IPS-NIHi7 (cell line): Measurements from ENCODE around the gene RARRES2.

Experiments
- DNase-seq: peaks from one replicate; pipeline ENCODE4 v3.0.0; 2012; ENCODE audit warnings: mixed read lengths; ENCODE audit errors: extremely low spot score

Gene RARRES2

DNA sequence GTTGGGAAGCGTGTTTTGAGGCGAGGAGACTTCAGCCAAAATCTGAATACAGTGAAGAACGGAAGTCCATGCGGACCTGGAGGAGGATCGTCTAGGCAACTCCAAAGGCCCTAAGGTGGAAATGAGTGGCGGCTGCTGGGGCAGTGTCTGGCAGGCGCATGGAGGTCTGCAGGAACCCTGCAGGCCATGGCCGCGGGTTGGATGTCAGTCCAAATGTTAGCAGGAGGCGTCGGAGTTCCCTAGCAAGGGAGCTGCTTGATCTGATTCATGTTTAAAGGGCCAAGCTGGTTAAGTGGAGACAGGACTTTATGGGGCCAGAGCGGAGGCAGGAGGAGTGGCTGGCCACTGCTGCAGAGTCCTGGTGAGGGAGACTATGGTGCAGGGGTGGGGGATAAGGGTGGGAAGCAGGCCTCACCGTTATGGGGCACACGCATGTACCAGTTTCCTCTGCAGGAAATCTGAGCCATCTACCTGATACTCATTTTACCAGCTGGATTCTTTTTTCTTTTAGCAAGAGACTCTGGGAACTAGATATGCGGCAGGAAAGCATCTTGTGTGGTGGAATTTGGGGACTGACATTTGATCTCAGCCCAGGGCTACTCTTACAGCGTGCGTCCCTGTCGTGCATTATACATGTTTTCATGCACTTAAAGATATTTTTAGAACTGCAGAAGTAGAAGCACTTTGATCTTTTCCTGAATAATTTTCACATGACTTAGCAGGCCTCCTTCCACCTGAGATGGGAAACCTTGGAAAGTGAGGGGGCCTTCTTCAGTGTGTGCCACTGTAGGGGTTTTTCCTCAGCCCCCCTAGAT is 20.6 kb upstream of the RARRES2 start:
- DNase-seq, result no peak

DNA sequence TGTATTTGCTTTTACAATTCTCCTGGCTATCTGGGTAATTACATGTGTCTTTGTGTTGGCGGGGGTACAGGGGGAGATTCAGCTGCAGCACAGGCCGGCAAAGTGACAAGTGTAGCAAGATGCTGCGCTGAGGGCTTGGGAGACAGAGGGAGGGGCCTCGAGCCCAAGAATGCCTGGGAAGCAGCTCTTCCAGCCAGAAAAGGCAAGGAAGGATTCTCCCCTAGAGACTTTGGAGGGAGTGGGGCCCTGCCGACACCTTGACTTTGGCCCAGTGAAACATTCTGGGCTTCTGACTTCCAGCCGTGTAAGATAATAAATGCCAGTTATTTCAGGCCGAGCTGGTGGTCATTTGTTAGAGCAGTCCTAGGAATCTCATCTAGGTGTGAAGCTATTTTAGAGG is 20.0 kb upstream of the RARRES2 start:
- no peak for DNase-seq

DNA sequence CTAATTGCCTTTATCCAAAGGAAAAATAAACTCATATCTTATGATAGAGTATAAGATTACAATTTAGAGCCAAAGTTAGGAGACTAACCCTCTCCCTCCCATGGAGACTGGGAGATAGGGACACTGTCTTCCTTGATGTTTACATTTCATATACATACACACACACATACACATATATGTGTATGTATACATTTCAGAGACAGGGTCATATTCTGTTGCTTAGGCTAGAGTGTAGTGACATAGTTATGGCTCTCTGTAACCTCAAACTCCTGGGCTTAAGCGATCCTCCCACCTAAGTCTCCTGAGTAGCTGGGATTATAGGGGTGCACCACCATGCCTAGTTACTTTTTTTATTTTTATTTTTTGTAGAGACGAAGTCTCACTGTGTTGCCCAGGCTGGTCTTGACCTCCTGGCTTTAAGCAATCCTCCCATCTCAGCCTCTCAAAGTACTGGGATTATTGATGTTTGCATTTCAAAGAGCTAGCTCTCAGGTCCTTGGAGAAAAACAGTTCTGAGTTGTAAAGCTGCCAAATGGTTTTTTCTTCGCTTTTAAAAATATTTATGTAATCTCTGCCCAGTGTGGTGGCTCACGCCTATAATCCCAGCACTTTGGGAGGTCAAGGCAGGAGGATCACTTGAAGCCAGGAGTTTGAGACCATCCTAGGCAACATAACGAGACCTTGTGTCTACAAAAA is 19.1 kb upstream of the RARRES2 start:
- DNase-seq, result no peak

DNA sequence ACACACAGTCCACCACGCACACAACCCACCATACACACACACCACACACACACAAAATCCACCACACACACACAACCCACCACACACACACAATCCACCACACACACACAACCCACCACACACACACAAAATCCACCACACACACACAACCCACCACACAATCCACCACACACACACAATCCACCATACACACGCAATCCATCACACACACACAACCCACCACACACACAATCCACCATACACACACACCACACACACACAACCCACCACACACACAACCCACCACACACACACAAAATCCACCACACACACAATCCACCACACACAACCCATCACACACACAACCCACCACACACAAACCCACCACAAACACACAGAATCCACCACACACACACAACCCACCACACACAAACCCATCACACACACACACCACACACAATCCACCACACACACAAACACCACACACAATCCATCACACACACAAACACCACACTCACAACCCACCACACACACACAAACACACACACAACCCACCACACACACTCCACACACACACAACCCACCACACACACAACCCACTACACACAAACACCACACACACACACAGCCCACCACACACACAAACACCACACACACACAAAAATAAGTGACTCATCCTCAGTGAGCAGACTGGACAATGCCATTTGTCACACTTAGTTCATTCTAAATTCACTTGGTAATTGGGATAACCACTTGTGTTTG is 18.4 kb upstream of the RARRES2 start:
- no peak for DNase-seq

DNA sequence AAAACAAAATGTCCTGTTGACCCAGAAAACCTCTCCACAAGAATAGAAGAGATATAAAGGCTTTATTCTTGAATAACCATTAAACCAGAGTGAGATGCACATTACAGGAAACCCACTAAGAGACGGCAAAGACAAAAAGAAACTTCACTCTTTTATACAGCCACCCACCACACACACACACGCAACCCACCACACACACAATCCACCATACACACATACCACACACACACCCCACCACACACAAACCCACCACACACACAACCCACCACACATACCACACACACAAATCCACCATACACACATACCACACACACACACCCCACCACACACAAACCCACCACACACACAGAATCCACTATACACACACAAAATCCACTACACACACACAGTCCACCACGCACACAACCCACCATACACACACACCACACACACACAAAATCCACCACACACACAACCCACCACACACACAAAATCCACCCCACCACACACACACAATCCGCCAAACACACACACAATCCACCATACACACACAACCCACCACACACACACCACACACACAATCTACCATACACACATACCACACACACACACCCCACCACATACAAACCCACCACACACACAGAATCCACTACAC is 17.7 kb upstream of the RARRES2 start:
- no peak for DNase-seq

DNA sequence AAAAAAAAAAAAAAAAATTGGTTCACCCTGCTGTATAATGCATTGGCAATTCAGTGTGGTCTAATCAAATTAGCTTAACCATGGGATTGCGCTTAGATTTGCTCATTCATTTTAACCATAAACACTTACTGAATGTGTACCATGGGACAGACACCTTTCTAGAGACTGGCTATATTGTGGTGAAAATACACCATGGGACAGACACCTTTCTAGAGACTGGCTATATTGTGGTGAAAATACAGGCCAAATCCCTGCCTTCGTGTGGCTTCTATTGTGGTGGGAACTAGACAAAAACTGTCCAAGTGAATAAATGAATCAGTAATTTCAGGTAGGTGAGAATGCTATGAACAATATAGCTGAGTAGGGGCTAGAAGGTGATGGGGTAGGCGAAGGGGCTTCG is 17.0 kb upstream of the RARRES2 start:
- DNase-seq, result no peak

DNA sequence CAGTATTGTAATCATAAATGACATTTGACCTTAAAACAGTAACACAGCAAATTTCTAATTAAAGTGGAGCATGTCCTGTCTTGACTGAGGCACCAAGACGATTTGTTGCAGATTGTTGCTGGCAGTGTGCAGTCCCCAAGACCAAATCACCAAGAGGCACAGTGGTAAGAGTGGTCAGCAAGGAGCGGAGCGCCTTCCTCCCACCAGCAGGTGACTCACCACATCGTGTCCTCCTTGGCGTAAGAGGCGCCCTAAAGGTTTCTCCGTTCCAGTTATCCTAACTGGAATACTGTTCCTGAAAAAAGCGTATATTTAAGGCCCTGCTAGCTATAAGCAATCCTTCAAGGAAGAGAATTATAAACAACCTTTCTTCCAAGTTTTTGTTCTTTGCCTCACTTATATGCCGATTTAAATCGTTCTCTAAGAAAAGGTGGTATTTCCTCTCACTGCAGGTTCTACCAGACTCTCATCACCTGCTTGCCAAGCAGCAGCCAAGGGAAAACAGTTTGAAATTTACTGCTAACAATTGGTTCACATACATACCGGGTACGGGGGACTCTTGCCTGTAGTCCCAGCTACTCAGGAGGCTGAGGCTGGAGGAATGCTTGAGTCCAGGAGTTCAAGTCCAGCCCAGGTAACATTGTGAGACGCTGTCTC is 16.5 kb upstream of the RARRES2 start:
- DNase-seq, result no peak

DNA sequence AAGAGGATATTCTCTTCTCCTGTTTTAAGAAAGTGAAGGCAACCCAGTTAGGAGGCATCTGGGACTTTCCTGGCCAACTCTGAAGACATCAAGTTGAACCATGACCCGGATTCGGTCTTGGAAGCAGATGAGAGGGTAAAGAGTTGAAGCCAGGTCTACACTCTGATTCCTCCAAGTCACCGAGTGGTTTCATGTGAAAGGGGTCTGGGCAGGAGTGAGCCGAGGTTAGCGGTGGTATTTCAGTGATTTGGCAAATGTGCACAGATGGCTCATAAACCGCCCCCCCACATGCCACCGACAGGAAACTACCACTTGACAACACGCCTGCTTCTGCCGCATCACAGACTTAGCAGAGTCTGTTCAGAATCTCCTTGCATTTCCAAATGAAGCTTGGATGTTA is 15.8 kb upstream of the RARRES2 start:
- no peak for DNase-seq

DNA sequence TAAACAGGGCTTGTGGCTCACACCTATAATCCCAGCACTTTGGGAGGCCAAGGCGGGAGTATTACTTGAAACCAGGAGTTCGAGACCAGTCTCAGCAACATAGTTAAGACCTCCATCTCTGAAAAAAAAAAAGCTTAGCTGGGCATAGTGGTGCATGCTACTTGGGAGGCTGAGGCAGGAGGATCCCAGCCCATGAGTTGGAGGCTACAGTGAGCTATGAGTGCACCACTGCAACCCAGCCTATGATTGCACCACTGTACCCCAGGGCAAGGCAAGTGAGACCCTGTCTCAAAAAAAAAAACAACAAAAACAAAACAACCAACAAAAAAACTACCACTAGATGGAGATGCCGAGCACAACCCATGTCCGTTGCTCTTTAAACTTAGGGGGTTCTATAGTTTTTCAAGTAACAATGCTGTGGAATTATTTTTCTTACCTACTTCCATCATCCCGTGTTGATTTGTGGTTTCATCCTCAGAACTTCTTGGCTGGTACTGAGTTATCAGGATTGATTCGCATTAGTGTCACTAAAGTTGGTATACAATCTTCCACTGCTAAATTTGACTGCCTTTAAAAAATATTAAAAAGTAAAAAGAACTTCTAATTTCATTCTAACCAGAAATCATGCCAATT is 15.0 kb upstream of the RARRES2 start:
- no peak for DNase-seq

DNA sequence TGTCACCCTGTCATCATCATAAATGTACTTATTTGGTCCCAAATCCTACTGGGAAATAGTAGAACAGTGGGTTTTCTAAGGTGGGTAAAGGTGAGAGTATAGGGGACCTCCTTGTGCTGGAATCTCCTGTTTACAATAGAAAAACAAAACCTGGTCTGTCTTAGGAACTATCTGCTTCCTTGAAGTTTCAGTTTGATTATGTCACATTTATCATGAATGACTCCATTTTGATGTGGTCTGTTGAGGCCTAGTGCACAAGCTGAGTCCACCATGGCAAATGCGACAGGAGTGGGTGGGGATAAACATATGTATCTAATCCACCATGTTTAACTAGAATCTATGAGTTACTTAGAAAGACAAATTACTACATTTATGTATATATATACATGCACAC is 14.2 kb upstream of the RARRES2 start:
- no peak for DNase-seq

DNA sequence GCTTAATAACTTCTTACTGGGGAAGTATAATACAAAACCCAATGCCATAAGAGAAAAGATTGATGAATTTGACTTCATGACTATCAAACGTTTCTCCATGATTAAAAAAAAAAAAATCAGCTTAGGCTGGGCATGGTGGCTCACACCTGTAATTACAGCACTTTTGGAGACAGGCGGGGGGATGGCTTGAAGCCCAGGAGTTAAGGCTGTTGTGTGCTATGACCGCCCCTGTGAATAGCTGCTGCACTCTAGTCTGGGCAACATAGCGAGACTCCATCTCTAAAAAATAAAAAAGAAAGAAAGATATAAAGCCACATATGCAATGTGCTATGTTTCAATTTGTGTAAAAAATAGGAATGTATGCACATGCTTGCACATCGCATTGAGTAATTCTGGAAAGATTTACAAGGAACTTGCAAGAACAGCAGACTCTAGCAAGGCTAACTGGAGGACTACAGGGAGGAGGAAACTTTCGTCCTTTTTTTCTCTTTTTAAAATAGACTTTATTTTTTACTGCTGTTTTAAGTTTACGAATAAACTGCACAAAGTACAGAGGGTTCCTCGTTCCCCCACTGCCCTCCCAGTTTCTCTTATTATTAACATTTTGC is 10.3 kb upstream of the RARRES2 start:
- no peak for DNase-seq

DNA sequence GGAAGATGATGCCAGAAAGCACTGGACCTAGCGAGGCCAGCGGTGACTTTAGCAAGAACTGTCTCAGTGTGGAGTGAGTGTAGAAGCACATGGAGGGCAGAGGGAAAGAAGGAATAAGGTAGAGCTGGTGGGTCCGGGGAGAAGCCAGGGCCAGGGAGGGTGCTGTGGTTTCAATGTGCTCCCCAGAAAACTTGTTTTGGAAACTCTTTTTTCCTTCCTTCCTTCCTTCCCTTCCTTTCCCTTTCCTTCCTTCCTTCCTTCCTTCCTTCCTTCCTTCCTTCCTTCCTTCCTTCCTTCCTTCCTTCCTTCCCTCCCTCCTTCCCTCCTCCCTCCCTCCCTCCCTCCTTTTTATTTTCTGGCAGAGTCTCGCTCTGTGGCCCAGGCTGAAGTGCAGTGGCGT is 5.5 kb upstream of the RARRES2 start:
- no peak for DNase-seq

DNA sequence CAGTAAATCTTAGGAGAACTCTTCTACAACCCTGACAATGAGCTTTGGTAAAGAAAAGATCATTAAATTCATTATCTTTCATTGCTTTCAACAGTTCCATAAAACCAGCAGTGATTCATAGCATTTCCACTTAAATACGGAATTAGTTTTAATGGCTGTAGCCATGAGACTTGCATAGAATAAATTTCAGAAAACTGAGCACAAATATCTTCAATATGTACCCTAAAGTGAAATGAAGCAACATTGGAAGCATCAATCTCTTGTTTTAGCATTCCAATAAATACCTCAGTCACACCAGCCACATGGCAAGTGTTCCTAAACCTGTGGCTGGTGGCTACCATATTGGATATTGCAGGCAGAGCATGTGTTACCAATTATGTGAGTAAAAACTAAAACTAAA is 3.6 kb upstream of the RARRES2 start:
- no peak for DNase-seq

DNA sequence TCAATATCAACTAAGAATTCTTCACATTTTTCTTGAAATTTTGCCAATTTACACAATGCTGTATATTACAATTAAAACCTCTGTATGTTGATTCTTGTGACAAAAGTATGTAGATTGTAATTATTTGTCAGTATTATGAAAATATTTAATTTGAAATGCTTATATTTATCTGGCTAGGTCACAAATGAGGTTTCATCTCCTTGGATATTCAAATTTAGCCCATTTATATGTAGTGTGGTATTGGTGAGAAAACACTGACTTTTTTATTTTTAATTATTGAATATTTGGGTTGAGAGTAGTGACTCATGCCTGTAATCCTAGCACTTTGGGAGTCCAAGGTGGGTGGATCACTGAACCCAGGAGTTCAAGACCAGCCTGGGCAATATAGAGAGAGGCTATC is 2.9 kb upstream of the RARRES2 start:
- no peak for DNase-seq

DNA sequence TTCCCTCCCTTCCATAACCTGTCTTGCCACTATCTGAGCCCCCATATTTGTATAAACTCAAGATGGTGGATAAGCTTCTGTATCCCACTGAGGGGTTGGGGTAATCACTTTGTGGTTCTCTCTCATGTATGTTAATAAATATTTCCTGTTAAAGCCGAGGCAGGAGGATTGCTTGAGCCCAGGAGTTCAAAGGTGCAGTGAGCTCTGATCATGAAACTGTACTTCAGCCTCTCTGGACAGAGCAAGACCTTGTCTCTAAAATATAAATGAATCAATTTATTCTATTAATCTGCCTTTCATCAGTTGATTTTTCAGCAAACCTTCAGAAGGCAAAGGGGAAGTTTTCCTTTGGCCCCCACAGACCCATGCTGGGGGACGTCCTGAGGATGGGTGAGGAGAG is 1.8 kb upstream of the RARRES2 start:
- DNase-seq, result no peak

DNA sequence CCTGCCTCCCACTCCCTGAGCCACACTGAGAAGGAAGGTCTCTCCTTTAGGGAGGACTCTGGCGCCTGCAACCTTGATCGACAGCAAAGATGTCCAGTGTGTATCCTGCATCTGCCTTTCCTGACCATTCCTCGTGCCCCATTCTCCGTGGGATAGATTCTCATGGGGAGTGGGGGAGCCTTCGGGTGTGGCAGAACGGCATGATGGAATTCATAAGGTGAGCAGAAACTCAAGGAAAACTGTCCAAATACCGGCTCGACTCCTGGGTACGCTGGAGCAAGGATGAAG is 636 bp upstream of the RARRES2 start:
- no peak for DNase-seq

DNA sequence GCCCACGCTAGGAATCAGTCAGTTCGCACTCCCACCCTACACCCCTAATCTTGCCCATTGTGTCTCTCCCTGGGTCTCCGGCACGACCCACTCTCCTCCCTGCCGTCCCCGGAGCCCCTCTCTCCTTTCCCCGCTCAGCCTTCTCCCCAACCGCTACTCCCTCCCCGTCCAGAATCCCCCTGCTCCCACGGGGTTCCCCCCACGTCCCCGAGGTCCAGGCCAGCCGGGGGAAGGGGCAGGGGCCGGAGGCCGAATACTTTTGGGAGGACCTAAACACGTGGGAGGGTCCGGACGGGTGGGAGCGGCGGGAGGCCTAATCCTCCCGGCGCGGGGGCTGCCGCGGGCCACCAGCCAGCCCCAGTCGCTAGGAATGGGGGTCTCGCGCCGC is 560 bp downstream of the RARRES2 start:
- DNase-seq, result no peak

DNA sequence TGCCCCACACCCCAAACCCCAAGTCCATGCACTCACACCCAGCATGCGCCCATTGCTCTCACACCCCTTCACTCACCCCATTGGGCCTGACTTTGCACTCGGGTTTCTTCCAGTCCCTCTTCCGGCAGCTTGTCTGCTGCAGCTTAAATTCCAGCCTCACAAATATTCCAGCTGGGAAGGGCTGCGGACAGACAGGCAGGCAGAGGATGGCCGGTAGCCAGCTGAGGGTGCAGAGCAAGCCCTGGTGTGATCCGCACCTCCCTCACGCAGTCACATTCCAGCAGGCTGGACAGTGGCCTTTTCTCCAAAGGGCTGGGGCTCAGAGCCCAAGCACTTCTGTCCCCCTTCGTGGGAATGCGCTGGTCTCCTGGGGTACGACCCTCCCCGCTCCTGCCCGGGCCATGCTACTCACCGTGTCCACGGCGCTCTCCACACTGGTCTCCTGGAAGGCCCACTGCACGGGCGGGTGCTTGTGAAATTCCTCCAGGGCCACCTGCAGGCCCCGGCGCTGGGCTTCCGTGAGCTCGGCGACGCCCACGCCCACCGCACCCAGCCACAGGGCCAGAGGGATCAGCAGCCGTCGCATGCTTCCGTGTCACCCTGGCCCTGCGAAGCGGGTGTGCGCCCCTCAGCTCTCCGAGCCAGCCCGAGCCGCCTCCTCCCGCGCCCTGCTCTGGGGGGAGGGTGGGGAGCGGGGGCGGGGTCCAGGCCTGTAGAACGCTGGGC is 1.2 kb downstream of the RARRES2 start:
- no peak for DNase-seq

DNA sequence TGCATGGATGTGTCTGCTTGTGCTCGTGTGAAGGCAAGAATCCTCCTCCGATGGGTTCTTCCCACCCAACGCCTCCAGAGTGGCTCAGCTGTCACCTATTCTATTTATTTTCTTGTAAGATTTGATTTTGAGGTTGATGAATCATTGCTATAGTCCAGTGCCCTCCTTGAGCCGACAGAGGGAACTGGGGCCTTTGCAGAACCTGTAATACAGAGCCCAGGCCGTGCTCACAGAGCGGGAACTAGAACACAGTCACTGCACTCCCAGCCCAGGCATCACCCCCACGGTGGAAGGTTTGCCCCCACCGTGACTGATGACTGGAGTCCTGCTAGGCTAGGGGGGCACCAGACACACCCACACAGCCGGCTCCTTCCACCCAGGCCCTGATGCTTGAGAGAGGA is 2.0 kb downstream of the RARRES2 start:
- DNase-seq, result no peak

DNA sequence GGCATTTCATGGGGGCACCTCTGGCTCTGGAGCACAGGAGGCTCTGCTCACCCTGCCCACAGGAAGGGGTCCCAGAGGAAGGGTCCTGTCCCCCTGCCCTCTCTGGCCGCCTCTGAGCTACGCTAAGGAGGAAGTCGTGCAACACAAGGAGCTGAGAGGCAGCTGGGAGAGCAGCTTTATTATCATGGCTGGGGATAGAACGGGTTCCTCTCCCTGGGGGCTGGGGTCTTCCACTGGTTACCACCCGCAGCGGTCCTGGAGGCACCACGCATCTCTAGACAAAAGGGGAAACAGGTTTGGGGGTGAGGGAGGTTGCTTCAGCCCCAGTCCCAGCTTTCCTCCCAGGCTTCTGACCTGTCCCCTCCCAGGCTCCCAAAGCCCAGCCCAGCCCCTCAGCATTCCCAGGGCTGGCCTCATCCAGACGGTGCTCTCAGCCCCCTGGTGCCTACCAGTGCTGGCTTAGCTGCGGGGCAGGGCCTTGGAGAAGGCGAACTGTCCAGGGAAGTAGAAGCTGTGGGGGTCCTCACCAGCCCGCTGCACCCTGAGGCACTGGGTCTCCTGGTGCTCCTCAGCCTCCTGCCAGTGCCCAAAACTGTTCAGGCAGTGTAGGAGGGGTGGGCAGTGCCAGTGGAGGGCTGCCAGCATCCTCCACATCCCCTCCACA is 3.1 kb downstream of the RARRES2 start:
- DNase-seq, result no peak
